ENCODE measurements around the gene SUPT5H.

SUPT5H gene

DNA sequence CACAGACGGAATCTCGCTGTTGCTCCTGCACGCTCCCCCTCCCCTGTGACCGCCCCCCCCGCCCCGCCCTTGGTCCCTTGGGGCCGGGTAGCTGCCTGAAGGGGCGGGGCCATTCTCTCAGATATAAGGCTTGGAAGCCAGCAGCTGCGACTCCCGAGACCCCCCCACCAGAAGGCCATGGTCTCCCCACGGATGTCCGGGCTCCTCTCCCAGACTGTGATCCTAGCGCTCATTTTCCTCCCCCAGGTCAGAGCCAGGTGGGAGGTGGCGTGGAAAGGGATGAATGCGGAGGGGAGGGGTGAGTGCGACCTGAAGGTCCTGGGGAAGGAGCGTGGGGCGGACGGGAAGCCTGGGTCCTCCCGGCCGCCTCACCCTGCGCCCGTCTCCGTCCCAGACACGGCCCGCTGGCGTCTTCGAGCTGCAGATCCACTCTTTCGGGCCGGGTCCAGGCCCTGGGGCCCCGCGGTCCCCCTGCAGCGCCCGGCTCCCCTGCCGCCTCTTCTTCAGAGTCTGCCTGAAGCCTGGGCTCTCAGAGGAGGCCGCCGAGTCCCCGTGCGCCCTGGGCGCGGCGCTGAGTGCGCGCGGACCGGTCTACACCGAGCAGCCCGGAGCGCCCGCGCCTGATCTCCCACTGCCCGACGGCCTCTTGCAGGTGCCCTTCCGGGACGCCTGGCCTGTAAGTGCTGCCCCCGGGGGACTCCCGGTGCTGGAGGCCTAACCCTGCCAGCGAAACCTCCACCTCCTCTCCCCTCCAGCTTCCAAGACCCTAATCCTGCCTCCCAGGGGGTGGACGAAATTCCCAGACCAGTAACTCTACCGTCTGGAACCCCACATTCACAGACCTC lies 53.6 kb downstream of the SUPT5H start, which contains the start of gene DLL3:
DLL3 (plus strand) TSS at position 150 of the 845 bp plus-strand sequence; CDS start at position 178, 28 bp downstream.
- FAIRE-seq = no peak

DNA sequence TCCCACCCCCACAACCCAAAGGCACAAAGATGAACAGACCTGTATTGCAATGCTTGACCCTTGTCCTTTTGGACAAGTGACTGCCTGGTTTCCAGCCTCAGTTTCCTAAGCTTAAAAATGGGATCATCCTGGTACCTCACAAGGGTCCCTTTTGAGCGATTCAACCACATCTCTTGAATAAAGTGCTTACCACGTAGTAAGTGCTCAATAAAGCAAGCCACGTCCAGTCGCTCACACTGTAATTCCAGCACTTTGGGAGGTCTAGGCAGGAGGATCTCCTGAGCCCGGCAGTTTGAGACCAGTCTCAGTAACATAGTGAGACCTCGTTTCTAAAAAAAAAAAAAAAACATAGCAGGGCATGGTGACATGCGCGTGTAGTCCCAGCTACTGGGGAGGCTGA lies 54.5 kb downstream of the SUPT5H start:
- FAIRE-seq = no peak

DNA sequence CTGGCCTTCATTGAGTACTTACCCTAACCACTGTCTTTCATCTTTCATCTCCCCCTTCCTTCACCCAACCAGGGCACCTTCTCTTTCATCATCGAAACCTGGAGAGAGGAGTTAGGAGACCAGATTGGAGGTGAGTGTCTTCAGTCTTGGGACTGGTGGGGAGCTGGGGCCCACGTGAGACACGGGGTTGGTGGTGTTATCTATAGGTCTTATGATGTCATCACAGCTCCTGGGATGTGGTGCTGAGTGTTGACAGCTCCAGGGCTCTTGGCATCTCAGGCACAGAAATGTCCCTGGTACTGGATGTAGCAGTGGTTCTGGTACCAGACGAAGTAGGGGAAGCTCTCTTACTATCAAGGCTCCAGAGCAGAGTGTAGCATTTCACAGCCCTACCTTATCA lies 55.2 kb downstream of the SUPT5H start:
- no peak for FAIRE-seq

DNA sequence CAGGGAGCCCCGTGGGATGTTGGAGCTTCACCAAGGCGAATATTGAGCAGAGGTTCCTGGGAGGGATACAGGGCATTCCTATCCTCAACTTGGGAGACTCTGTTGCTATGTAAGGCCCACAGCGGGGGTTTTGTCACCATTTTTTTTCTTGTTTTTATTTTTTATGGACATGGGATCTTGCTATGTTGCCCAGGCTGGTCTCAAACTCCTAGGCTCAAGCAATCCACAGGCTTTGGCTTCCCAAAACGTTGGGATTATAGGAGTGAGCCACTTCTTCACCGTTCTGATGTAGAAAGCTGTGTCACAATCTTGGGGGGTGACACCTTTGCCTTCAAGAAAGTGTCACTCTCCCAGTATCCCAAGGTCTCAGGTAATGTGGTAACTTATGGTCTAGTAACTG lies 56.0 kb downstream of the SUPT5H start:
- no peak for FAIRE-seq

DNA sequence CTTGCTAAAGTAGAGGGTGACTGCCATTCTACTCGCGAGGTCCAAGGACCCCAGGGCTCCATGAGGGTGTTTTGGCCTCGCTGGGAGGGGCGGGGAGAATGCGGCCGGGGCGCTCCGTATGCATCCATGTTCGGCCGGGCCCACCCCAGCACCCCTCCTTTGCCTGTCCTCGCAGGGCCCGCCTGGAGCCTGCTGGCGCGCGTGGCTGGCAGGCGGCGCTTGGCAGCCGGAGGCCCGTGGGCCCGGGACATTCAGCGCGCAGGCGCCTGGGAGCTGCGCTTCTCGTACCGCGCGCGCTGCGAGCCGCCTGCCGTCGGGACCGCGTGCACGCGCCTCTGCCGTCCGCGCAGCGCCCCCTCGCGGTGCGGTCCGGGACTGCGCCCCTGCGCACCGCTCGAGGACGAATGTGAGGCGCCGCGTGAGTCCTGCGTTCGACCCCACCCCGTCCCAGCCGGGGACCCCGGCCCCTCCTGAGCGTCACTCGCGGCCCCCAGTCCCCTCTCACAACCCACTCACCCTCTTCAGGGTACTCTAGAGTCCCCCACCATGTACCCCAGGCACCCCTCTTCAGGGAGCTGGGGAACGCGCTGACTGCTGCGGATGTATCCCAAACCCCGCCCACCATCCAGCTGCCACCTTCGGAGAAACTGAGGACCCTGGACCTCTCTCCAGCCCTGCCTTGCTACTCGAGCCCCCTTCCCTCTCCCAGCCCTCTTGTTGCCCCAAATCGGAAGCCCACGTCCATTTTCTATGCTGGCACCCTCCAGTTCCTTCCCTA lies 57.4 kb downstream of the SUPT5H start:
- no peak for FAIRE-seq

DNA sequence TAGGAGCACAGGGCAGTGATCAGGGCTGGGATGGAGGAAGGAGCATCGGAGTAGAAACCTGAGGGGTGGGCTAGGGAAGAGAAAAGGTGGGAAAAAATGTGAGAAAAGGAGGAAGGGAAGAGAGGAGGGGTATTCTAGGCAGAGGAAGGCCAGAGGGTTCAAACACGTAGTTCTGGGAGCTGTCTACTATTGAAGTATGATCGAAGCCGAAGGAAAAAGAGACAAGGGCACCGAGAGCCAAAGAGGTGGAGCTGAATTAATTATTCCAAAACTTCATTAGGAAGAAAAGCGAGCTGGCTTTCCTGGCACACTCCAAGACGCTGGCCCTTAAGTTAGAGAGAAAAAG lies 61.2 kb downstream of the SUPT5H start:
- no peak for FAIRE-seq

DNA sequence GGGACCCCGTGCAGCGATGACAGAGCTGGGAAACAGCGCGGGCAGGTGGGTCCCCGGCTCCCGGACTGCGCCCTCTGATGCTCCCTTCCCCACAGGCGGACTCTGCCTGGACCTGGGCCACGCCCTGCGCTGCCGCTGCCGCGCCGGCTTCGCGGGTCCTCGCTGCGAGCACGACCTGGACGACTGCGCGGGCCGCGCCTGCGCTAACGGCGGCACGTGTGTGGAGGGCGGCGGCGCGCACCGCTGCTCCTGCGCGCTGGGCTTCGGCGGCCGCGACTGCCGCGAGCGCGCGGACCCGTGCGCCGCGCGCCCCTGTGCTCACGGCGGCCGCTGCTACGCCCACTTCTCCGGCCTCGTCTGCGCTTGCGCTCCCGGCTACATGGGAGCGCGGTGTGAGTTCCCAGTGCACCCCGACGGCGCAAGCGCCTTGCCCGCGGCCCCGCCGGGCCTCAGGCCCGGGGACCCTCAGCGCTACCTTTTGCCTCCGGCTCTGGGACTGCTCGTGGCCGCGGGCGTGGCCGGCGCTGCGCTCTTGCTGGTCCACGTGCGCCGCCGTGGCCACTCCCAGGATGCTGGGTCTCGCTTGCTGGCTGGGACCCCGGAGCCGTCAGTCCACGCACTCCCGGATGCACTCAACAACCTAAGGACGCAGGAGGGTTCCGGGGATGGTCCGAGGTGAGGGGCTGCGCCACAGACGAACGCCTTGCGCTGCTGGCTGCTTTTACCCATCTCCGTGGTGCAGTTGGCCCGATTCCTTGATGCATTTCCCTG lies 61.7 kb downstream of the SUPT5H start:
- FAIRE-seq = no peak

DNA sequence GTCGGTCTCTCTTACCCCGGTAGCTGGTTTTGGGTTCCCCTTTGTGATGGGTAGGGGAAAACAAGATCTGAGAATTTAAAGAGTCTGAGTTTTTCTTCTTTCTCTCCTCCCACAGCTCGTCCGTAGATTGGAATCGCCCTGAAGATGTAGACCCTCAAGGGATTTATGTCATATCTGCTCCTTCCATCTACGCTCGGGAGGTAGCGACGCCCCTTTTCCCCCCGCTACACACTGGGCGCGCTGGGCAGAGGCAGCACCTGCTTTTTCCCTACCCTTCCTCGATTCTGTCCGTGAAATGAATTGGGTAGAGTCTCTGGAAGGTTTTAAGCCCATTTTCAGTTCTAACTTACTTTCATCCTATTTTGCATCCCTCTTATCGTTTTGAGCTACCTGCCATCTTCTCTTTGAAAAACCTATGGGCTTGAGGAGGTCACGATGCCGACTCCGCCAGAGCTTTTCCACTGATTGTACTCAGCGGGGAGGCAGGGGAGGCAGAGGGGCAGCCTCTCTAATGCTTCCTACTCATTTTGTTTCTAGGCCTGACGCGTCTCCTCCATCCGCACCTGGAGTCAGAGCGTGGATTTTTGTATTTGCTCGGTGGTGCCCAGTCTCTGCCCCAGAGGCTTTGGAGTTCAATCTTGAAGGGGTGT lies 62.5 kb downstream of the SUPT5H start:
- FAIRE-seq = no peak

DNA sequence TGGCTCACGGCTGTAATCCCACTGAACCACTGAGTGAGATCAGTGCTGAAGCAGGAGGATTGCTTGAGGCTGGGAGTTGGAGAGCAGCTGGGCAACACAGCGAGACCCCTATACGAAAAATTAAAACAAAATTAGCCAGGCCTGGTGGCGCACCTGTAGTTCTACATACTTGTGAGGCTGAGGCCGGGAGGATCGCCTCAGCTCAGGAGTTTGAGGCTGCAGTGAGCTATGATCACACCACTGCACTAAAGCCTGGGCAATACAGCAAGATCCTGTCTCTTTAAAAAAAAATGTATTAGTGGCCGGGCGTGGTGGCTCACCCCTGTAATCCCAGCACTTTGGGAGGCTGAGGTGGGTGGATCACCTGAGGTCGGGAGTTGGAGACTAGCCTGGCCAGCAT lies 63.2 kb downstream of the SUPT5H start:
- no peak for FAIRE-seq

DNA sequence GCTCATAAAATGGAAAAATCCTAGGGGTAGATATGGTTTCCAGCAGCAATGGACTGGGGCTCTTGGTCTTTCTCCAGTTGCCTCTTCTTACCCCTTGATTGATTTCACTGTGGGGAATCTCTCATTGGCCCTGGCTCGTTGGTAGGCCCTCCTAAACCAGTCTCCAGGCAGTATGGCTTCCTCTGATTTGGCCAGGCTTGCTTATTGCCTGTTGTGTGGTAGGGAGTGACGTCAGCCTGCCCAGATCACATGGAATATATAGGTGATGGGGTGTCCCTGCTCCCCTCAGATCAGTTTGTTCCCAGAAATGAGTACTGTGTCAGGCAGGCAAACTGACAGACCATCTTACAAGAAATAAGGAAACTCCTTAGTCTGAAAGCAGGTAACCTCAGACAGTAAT lies 63.9 kb downstream of the SUPT5H start:
- no peak for FAIRE-seq

DNA sequence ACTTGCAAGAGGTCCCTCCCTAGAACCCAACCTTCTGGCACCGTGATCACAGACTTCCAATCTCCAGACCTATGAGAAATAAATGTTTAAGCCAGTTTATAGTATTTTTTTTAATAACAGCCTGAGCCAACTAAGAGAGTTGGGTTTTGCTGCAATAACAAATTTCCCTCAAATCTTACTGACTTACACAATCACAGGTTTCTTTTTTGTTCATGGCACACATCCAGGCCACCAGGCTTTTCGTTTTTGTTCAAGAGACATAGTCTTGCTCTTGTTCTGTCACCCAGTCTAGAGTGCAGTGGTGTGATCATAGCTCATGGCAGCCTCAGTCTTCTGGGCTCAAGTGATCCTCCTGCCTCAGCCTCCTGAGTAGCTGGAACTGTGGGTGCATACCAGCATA lies 67.6 kb downstream of the SUPT5H start:
- FAIRE-seq = no peak

DNA sequence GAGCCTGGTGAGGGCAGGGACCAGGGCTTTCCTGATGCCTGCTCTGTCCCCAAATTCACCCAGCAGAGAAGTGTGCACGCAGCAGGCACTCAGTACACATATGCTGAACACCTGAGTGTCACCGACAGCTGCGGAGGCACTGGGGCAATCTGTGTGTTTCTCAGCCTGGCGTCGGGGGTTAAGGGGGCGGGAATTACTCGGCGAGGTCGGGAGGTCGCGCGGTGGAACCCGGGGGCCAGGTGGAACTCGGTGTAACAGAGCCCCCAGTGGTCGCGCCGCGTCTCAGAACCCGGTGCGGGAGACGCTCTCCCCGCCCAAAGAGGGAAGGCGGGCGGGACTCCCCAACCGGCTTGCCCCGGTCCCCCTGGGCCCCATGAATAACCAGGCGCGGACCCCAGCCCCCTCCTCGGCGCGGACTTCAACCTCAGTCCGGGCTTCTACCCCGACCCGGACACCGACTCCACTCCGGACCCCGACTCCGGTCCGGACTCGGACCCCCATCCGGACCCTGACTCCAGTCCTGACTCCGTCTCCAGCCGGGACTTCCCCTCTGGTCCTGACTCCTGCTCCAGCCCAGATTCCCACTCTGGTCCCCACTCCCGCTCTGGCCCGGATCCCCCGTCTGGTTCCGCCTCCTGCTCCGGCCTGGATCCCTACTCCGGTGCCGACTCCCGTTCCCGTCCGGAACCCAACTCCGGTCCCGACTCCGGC lies 69.6 kb downstream of the SUPT5H start, which contains the start of gene SELENOV:
SELENOV (plus strand) TSS at position 300 of the 711 bp plus-strand sequence; CDS start at position 374, 74 bp downstream.
- no peak for FAIRE-seq

DNA sequence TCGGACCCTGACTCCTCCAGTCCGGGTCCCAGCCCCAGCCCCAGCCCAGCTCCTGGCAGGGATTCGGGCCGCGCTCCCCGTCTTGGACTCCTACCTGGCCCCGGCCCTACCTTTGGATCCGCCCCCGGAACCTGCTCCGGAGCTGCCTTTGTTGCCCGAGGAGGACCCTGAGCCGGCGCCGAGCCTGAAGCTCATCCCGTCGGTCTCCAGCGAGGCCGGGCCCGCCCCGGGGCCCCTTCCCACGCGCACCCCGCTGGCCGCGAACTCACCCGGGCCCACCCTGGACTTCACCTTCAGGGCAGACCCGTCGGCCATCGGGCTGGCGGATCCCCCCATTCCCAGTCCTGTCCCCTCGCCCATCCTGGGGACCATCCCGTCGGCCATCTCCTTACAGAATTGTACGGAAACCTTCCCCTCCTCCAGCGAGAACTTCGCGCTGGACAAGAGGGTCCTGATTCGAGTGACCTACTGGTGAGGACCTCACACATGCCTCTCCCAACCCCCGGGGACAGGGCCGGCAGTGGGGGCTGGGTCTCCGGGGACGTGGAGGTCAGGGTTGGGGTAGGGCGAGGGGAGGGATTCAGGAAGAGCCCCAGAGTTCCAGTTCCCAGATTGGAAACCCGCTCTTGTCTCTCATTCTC lies 70.3 kb downstream of the SUPT5H start:
- no peak for FAIRE-seq

DNA sequence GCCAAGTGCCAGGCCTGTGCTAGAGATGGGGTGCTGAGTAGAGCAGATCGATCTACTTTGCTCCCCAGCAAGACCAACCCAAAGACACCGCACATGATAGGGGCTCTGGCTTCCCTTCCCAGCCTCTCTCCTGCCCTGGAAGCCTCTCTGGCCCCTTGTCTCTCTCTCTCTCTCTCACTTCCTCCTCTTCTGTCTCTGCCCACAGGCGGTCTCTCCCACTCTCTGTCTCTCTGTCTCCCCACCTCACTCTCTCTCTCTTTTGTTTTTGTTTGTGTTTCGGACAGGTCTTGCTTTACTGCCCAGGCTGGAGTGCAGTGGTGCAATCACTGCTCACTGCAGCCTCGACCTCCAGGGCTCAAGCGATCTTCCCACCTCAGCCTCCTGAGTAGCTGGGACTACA lies 70.9 kb downstream of the SUPT5H start:
- no peak for FAIRE-seq

DNA sequence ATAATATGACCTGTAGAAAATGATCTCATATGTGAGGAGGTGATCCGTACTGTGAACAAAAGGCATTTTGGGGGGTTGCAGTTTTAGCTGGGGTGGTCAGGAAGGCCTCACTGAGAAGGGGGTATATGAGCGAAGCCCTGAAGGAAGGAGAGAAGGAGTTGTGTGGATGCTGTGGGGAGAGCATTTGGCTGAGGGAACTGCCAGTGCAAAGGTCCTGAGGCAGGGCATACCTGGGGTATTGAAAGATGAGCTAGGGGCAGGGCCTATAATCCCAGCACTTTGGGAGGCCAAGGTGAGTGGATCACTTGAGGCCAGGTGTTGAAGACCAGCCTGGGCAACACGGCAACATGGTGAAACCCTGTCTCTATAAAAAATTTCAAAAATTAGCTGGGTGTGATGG lies 72.0 kb downstream of the SUPT5H start:
- no peak for FAIRE-seq

DNA sequence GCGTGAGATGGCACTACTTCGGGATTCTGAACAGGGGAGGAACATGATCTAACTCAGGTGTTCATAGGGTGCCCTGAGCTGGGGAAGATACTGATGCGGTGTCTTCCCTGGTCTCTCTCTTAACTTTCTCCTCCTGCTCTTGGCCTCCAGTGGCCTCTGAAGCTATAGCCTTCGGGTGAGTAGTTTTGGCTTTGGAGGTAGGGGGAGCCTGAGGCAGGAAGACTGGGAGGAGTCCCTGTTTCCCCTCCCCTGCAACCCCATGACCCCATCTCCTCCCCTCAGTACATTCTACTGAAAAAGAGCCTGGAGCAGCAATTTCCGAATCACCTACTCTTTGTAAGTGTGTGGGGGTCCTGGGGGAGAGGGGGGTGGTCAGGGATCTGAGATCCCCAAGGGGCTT lies 73.1 kb downstream of the SUPT5H start:
- FAIRE-seq = no peak

DNA sequence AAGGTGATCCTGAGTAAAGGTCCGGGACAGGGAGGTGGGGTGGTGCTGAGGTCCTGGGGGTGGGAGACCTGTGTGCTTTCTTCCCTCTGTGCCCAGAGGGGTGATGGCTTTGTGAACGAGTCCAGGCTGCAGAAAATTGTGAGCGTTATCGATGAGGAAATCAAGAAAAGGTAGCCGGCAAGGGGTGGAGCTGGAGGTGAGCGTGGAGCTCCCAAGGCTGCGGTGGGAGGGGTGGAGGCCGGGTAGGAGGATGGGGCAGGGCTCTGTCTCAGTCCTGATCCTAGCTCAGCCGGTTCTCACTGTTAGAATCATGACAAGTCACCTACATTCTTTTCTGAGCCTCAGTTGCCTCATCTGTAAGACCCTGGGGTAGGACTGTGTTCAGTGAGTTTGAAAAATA lies 73.6 kb downstream of the SUPT5H start:
- no peak for FAIRE-seq

DNA sequence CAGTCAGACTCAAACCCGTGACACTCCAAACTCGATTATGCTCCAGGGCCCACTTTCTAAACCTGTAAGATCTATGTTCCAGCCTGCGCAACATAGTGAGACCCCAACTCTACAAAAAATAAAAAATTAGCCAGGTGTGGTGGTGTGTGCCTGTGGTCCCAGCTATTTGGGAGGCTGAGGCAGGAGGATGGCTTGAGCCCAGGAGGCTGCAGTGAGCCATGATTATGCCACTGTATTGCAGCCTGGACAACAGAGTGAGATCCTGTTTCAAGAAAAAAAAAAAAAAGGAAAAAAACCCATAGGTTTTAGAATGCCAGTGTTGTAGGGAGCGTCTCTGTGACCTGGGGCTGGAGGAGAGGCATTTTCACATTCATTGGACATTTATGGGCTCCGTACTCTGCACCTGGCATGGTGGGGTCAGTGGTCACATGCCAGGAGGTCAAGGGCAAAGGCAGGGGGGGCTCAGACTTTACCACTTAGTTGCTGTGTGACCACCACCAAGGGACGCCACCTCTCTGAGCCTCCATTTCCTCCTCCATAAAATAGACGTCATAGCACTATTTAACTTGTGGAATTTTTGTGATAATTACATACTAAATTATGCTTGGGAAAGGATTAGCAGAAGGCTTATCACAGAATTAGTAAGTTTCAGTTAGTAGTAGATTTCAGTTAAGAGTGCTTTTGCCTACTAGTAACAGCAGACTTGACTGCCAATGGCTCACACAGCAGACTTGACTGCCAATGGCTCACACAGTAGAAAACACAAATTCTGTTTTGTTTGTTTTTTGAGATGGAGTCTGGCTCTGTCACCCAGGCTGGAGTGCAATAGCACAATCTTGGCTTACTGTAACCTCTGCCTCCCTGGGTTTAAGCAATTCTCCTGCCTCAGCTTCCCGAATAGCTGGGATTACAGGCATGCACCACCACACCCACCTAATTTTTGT lies 75.4 kb downstream of the SUPT5H start:
- FAIRE-seq = no peak

DNA sequence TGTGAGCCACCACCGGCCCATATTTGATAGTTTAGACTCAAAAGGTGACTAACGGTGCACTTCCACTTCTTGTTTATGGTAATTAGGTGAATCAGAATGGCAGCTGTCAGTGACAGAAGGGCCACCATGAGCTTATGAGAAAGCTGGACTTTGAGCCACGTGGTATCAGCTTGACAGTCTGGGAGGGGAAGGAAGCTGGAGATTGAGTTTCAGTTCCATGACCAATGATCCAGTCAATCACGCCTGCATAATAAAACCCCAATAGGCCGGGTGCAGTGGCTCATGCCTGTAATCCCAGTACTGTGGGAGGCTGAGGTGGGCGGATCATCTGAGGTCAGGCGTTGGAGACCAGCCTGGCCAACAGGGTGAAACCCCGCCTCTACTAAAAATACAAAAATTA lies 79.1 kb downstream of the SUPT5H start:
- no peak for FAIRE-seq

DNA sequence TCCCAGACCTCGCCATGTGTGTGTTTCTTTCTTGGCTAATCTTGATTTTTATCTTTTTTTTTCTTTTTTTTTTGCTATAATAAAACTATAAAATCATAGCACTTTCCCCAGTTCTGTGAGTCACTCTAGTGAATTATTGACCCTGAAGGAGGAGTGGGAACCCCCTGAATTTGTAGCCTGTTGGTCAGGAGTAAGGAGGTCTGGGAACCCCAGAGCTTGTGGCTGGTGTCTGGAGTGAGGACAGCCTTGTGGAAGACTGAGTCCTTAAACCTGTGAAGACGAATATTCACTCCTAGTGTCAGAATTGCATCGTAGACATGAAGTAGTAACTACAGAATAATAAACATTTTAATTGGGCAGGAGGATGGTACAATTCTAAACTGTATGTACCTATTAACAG lies 79.8 kb downstream of the SUPT5H start:
- FAIRE-seq = no peak

Data from colon (tissue), 2 donors.